ENCODE results near the gene B9D2.
"Not testable (repeated sequence)": the region's sequence is repeated elsewhere in the genome, so short reads cannot be mapped to it uniquely, and the experiment has no call there.

B9D2 gene

GRCh38 chr19:41386442-41386841, 22.5 kb upstream of the B9D2 start:
- DNase-seq (ENCODE audit: low read depth), result no peak

DNA sequence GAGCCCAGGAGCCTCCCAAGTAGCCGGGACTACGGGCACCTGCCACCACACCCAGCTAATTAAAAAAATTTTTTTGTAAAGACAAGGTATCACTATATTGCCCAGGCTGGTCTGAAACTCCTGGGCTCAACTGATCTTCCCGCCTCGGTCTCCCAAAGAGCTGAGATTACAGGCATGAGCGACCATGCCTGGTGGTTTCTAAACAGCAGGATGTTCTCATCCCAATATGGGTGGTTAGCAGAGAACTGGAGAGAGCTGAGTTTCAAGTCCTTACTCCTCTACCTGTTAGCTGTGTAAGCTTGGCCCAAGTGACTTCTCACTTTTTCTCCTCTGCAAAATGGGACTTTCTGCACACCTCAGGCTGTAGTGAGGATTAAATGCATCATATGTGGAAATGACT, 20.4 kb upstream of the B9D2 start:
- no peak for DNase-seq (ENCODE audit: low read depth)

- not testable (repeated sequence) for DNase-seq (ENCODE audit: low read depth)
These were observed 17.6 kb upstream of the B9D2 start for GRCh38 chr19:41381536-41381935.

- DNase-seq (ENCODE audit: low read depth), result no peak
These were observed 14.2 kb upstream of the B9D2 start for GRCh38 chr19:41377977-41378709.

DNA sequence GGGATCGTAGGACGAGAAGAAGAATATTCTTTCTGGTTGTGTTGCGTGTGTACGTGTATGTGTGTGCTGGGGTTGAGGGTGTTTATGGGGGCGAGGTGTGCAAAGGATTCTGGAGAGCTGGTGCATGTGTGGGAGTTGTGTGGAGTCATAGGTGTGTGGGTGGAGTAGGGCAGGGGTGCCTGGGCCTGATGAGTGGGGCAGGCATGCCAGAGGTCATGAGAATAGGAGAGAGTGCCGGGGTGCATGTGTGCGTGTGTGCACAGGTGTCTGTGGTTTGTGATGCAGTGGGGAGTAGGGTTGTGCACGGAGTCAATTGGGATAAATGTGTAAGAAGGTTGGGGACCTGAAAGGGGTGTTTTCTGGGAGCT, 13.0 kb upstream of the B9D2 start:
- no peak for DNase-seq (ENCODE audit: low read depth)

DNA sequence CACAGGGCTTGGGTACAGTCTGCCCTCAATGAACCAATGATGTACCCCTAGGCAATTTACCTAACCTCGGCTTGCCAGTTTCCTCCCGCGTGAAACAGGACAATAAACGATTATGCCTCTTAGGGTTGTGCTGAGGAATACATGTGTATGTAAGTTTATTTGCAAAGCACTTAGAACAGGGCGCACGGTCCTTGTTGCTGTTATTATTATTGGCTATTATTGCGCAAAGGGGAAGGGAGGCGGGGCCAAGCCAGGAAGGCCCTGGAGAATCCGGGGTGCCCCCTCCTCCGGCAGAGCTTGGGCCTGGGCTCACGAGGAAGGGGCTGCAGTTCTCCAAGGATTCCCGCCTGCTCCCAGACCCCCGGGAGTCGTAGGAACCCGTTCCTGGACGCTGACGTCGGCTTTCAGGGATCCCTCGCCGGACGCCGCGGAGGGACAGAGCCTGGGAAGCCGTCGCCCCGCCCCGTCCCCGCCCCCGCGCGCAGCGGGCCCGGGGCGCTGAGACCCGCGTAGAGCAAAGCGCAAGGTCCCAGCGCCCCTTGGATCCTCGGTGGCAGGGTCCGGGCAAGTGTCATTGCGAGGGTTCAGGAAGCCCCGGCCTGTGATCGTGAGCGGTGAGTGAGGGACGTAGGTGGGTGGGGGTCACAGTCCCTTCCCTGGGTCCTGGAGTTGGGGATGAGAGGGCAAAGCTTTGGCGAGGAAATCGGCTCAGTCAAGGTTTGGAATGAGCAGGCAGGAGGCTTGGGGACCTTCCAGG, 12.5 kb upstream of the B9D2 start, which contains the start of gene TMEM91:
TSS of gene TMEM91 (plus strand) at position 293 of the 757 bp plus-strand sequence. CDS start 1,777 bp downstream, outside the sequence.
- DNase-seq (ENCODE audit: low read depth), result no peak

GRCh38 chr19:41373993-41374392, 10.0 kb upstream of the B9D2 start:
- DNase-seq (ENCODE audit: low read depth), result no peak

- DNase-seq (ENCODE audit: low read depth), result no peak
These were observed 8.6 kb upstream of the B9D2 start for GRCh38 chr19:41372501-41372900.

GRCh38 chr19:41371541-41371940, 7.6 kb upstream of the B9D2 start:
- DNase-seq (ENCODE audit: low read depth), result no peak

DNA sequence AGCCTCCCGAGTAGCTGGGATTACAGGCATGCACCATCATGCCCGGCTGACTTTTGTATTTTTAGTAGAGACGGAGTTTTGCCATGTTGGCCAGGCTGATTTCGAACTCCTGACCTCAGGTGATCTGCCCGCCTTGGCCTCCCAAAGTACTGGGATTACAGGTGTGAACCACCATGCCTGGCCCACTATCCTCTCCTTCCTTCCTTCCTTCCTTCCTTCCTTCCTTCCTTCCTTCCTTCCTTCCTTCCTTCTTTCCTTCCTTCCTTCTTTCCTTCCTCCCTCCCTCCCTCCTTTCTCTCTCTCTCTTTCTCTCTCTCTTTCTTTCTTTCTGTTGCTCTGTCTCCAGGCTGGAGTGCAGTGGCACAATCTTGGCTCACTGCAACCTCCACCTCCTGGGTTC, 7.2 kb upstream of the B9D2 start:
- DNase-seq (ENCODE audit: low read depth), result not testable (repeated sequence)

GRCh38 chr19:41369769-41370168, 5.8 kb upstream of the B9D2 start:
- no peak for DNase-seq (ENCODE audit: low read depth)

DNA sequence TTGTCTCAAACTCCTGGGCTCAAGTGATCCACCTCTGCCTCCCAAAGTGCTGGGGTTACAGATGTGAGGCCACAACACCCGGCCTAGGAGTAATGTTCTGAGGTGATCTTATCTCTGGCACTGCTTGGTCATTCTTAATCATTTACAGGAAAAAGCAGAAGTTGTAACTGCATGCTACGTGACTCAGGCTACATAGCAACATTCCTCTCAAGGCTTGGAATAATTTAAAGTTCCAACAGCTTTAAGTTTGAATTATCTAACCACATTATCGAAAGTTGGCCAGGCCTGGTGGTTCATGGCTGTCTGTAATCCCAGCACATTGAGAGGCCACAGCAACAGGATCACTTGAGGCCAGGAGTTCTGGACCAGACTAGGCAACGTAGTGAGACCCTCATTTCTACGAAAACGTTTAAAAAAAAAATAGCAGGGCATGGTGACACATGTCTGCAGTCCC, 3.9 kb upstream of the B9D2 start:
- DNase-seq (ENCODE audit: low read depth), result no peak

DNA sequence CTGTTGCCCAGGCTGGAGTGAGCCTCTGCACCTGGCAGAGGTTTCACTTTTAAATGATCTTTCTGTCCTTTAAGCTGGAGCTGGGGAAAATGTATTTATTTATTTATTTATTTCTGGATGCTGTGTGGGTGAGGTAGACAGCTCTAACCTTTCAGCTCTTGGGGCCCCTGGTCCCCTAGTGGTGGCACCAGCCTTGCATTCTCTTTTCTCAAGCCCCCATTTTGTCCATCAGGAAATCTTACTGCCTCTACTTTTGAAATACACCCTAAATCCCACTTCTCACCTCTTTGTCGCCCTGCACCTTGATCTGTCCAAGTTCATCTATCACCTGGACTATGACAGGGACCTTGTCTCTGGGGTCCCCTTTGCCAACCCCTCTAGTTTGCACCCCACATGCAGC, 2.1 kb upstream of the B9D2 start:
- no peak for DNase-seq (ENCODE audit: low read depth)

DNA sequence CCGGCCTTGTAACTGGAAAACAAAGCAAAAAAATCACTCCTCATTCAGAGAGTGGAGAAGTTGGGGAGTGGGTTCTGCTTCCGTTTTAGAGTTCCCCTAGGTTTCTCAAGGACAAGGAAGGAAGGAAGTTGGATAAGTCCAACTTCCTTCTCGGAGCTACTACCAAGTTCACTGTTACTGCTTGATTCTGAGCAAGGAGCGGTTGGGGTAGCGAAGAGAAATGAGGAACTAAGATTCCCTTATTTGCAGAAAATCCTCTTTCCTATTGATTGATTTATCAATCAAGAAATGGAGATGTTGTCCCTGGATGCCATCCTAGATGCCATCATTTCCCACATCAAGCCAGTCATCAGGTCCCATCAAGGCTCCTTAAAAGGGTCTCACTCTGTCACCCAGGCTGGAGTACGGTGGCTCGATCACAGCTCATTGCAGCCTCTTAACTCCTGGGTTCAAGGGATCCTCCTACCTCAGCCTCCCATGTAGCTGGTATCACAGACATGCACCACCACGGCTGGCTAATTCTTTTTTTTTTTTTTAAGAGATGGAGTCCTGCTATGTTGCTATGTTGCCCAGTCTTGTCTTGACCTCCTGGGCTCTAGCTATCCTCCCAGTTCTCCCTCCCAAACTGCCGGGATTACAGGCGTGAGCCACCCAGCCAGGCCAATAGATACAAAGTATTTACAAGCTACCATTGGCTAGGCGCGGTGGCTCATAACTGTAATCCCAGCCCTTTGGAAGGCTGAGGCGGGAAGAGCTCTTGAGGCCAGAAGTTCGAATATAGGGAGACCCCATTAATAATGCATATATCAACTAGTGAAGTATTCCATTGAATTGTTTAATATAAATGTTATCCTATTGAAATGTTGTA, 809 bp upstream of the B9D2 start:
- DNase-seq (ENCODE audit: low read depth), result no peak

- DNase-seq (ENCODE audit: low read depth), result no peak
These were observed 587 bp downstream of the B9D2 start for GRCh38 chr19:41363371-41363752.

DNA sequence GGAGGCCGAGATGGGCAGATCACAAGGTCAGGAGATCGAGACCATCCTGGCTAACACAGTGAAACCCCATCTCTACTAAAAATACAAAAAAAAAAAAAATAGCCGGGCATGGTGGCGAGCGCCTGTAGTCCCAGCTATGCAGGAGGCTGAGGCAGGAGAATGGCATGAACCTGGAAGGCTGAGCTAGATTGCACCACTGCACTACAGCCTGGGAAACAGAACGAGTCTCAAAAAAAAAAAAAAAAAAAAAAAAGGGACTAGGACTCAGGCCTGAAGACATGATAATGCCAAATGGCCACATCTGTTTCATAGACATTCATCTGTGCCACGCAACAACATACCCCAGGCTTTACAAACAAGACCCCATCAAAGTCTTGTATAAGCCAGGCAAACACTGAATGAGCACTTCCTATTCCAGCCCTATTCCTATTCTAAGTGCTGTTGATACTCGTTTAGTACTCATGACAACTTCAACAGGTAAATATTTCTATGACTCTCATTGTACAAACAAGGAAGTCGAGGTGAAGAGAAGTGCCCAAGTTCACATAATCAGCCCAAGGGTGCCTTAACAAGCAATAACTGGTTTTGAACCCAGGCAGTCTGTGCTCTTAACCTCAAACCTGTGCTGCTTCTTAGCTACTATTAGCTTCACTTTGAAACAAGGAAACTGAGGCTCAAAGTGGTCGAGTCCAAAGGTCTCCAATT, 1.7 kb downstream of the B9D2 start:
- no peak for DNase-seq (ENCODE audit: low read depth)

GRCh38 chr19:41359741-41360140, 4.2 kb downstream of the B9D2 start:
- no peak for DNase-seq (ENCODE audit: low read depth)

DNA sequence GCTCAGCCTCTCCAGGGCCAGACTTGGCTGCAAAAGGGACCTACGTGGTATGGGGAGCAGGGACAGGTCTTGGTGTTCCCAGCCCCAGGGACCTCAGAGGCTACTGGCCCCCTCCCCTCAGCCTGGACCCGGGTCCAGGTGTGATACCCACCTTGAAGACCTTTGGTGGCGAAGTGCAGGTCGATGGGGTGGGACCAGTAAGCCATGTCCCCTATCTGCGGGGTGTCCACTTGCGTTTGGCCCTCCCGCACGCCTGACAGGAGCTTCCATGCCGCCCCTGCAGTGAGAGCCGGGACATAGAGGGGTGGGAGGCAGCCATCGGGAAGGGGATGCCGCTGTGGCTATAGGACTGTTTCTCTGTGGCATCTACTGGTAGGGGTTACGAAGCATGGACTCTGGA, 6.2 kb downstream of the B9D2 start:
- no peak for DNase-seq (ENCODE audit: low read depth)

DNA sequence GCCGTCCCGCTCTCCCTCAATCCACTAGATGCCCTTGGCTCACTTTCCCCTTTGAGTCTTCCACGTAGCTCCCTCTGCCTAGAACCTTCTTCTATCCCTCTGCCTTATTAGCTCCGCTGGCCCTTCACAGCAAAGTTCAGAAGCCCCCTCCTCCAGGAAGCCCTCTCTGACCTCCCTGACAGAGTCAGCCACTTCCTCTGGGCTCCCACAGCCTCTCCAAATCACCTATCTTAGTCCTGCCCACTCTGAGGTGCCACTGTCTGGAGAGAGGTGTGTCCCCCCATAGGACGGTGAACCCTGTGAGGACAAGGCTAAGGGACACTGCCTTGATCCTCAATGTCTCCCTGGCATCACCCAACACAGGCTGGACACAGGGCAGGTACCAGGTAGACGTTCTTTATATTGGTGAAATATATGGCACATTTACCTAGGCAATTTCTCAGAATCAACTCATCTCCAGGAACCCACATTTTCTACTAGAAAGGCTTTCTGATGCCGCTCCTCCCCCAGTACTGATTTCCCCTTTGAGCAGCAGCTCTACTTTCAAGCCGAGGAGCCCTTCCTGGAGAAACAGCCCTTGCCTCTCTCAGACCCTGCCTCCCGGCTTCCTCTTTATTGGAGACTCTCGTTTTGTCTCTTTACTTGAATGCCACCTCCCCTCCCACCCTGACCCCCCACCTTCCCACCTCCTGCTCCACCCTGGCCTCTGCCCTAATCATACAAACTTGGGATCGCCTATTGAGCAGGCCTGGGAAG, 6.8 kb downstream of the B9D2 start:
- no peak for DNase-seq (ENCODE audit: low read depth)

DNA sequence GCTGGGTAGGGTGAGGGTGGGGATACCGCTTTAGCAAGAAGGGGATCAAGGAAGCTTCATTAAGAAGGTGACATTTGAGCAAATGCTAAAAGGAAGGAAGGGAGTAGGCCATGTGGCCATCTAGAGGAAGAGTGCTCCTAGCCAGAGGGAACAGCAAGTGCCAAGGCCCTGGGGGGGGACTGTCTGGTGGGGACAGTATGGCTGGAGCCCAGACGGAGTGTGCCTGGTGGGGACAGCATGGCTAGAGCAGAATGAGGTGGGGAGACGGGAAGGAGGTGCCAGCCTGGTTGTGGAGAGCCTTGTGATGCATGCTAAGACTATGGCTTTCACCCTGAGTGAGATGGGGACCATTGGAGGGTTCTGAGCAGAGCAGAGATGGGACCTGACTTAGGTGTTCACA, 8.1 kb downstream of the B9D2 start:
- DNase-seq (ENCODE audit: low read depth), result no peak

DNA sequence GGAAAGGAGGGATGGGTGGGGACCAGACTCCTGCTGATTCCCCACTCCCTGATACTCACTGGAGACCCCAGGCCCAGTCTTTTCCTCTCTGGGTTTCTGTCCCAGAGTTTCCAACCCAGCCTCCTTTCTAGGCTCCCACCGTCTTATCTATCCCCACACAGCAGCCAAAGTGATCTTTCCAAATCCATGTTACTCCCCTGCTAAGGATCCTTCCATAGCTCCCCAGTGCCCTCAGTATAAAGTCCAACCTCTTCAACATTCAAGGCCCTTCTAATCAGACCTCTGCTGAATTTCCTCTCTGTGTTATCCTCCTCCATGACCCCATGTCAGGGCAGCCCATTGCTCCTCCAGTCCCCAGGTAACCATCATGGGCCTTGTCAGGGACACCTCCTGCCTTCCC, 8.9 kb downstream of the B9D2 start:
- DNase-seq (ENCODE audit: low read depth), result no peak
